Measurements from ENCODE around the gene MLLT3.

The MLLT3 gene

GRCh38 chr9:20407013-20407412, 215.3 kb downstream of the MLLT3 start:
- no peak for DNase-seq

- no peak for DNase-seq
These were observed 216.0 kb downstream of the MLLT3 start for GRCh38 chr9:20406344-20406743.

- DNase-seq: no peak
These were observed 216.7 kb downstream of the MLLT3 start for GRCh38 chr9:20405616-20406015.

DNA sequence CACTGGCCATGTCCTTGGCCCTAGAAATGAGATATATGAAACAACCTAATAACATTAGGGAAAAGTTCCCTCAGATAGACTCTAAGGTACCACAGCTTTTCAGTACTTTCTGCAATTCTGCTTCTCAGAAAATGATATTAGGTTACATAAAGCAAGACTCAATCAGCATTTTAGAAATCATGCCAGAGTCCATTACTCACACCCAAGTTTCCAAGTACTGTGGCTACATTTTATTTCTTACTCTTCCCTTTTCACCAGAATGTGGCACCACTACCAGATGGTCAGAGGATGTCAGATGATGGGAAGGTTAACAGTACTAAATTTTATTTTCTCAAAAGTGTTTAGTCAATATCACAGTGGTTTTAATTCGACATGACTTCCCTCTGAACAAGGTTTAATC, 217.2 kb downstream of the MLLT3 start:
- no peak for DNase-seq

DNA sequence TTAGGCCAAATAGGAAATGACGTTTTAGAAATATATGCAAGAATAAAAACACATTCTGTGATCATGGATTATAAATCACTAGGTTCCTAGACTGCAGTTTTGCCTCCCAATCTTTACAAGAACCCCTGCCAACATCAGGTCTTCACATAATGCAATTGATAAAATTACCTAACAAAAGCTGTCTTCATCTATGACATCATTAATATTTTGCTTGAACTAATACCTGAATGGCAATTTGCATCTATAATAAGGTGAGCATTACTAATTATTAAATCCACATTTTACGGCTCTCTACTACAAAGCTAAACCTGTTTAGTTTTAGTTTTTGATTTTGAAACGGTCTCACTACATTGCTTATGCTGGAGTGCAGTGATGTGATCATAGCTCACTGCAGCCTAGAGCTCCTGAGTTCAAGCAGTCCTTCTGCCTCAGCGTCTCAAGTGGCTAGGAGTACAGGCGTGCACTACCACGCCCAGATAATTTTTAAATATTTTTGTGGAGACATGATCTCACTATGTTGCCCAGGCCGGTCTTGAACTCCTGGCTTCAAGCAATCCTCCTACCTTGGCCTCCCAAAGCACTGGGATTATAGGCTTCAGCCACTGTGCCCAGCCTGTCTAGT, 218.0 kb downstream of the MLLT3 start:
- DNase-seq: no peak

- no peak for DNase-seq
These were observed 219.0 kb downstream of the MLLT3 start for GRCh38 chr9:20403346-20403745.

GRCh38 chr9:20402273-20402875, 219.9 kb downstream of the MLLT3 start:
- DNase-seq: no peak

- no peak for DNase-seq
These were observed 223.6 kb downstream of the MLLT3 start for GRCh38 chr9:20398536-20399338.

- DNase-seq: no peak
These were observed 225.0 kb downstream of the MLLT3 start for GRCh38 chr9:20397348-20397747.

DNA sequence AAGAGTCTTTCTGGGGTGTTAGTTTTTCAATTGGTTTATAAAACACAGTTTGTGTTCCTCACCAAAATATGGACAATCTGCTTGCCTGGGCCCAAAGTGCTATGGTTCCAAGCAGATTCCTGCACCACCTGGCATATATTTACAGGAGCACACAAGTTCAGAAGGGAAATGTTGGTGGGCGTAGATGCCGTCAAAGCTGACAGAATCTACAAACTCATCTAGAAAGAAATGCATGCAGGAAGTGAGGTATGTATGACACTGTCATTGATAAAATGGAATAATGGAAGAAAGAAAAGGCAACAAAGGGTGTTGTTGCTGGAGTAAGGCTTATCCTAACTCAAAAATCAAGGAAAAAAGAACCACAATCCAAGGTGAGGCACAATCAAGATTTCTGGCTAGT, 225.8 kb downstream of the MLLT3 start:
- DNase-seq: no peak

DNA sequence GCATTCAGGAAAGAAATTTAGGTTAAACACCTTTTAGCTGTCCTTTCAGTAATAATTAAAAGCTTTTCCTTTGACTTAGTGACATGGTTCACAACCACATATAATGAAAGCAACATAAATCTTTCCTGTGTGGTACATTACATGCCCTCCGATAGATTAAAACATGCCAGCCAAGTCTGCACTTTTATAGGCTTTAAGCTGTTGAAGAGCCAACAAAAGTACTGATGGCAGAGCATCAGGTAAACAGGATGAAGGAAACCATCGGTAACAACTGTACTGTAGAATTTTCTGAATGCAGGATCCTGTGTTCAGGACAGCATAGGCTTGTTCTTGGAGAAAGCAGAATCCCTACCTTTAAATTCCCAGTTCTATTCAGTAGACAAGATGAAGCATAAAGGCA, 226.6 kb downstream of the MLLT3 start:
- DNase-seq: no peak

DNA sequence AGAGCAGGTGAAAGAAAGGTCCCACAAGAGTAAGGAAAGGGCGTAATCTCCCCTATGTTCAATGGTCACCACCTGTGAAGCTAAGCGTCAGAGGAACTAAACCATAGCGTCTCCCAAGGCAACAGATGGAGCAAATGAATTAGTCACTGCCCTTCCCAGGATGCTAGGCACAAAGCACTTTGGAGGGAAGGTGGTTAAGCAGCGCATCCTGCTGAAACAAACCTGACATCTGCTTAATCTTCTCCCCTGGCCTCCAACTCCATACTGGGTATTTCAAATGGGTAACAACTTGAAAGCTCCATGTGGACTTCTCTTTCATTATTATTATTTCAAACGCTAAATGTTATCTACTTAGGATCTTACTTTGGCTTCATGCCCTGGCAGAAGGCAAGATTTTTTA, 227.3 kb downstream of the MLLT3 start:
- no peak for DNase-seq

DNA sequence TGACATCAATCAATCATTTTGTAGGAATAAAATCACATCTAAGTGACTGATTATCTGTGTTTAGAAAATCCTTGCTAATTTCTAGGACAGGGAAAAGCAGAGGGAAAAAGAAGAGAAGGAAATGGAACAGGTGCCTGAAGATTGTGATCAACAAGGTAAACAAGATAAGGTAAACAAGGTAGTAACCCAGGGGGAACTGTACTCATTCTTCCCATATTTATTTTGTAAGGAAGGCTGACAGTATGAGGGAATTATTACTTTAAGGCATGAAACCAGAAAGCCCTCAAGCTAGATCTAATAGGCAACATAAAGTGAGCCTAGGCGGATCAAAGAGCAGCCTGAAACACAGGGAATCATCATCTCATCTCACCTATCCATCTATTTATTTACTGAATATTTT, 231.1 kb downstream of the MLLT3 start:
- DNase-seq: no peak

- no peak for DNase-seq
These were observed 231.9 kb downstream of the MLLT3 start for GRCh38 chr9:20390400-20390799.

DNA sequence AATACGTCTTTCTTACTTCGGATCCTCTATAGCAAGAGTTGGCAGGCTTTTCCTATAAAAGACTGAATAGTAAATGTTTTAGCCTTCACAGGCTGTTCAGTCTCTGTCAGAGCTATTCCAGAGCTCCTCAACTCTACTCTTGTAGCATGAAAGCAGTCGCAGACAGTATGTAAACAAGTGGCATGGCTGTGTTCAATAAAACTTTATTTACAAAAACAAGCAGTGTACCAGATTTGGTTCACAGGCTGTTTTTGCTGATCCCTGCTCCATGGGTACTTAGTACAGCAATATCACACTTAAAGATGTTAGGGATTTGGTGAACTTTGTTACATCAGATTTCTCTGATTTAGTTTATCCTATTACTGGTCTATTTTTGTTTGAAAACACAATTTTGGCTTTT, 235.2 kb downstream of the MLLT3 start:
- DNase-seq: no peak

DNA sequence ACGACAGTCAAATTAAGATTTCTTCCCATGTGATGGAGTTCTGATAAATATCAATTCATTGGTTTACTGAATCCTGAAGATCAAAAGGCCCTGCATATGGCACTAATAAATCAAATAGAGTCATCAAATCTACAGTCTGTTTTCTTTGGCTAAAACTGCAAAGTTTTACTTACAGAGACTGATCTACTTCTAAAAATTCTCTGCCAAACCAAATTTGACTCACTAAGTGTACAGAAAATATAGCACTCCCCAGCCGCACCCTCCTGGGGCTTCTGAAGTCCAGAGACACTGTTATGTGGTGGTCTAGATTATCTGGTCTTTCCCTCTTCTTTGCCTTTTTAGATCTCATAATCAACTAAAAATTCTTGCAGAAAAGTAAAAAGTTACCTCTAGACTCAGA, 237.7 kb downstream of the MLLT3 start:
- no peak for DNase-seq

DNA sequence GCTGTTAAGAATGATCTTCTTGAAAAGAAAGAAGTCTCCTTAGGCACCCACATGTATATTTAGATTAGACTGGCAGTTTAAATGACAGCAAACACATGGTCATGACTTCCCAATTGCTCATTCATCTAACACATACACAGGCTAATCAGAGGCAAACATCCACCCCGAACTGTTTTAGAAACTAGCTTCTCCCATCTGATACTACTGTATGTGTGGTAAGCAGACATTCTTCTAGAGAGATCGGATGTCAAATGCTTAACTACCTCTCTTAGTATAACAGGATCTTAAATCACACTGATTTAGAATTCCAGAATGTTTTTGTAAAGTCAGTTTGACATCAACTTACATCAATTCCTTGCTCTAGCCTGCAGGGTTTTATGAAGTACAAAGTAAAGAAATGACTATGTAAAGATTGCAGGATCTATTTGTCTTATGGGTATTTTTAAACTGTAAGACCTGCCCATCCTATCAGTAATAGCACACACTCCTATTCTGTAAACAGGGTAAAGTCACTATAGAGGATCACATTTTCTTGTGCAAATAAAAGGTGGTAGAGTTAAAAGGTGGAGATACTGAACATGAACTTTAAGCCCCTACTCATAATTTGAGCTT, 239.7 kb downstream of the MLLT3 start:
- DNase-seq: peak; percentile 48

DNA sequence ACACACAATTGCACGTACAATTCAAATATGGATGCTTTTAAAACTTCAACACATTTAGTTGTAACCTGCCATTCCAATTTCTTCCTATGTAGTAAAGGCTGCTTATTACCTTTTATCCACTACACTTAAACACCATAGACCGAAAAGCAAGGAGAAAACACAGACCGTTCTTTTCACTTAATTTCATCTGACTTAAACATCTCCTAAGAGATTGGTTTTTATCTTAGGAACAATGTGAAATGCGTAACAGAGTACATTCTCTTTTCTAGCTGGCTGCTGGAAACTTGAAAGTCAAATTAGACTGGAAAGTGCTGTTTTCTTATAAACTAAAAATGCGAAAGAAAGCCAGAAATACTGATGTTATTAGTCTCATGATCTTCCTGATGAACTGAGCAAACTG, 241.8 kb downstream of the MLLT3 start:
- DNase-seq: no peak

- DNase-seq: no peak
These were observed 242.5 kb downstream of the MLLT3 start for GRCh38 chr9:20379804-20380225.

DNA sequence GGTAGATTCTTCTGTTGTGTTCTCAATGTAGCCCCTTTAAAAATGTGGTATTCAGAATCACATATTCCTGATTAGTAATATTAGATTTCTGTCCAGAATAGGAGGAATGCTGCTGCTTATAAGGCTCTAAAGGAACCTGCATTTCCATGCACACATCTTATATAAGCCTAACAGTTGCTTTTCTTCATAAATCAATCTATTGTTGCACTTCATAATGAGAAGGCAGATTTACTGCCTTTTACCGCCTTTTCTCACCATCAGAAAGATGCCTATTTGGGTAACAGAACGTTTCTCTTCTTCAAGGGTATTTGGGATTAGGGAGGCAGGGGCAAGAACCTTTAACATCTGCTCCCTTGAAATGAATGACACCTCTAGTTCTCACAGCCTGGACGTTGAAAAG, 243.4 kb downstream of the MLLT3 start:
- DNase-seq: no peak

DNA sequence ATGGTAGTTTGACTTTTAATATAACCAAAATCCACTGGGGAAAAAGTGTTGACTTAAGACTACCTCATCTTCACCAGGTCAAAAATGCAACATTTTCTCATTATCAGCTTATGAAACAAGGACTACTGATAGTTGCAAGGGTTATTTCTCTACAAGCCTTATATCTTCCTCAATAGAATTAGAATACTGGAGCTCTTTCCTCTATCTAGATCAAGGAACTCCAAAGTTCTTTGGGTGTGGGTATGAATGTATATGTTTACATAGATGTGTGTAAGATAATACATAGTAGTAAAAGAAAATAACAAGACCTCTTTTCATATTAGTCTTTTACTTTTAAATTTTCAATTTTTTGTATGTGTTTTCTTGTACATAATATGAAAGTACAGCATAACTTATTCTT, 244.5 kb downstream of the MLLT3 start:
- no peak for DNase-seq

DNA sequence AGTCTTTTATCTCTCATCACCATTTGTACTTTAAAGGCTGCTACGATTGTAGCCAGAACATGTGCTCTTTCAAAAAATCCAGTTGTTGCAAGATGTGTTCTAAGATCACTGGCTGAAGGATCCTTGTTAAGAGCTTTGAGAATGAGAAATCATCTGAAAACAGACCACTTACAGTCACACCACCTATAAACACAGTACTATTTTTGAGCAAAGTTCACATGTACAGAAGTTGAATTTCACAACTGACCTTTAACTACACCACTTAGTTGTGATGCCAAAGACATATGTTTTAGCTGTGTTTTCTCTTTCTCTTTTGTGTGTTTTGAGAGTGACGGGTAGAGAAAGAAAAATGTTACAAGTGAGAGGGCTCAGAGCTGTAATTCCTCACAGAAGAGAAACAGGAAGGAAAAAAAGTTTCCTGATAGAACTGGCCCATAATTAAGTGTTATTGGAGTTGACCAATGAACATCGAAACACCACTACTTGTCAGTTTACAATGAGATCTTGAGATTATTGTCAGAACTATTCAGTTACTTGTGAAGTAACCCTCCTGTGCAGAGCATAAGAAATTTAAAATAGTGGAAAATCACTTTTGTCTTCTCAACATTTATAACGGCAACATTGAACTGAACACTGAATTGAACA, 245.4 kb downstream of the MLLT3 start:
- DNase-seq: no peak

DNA sequence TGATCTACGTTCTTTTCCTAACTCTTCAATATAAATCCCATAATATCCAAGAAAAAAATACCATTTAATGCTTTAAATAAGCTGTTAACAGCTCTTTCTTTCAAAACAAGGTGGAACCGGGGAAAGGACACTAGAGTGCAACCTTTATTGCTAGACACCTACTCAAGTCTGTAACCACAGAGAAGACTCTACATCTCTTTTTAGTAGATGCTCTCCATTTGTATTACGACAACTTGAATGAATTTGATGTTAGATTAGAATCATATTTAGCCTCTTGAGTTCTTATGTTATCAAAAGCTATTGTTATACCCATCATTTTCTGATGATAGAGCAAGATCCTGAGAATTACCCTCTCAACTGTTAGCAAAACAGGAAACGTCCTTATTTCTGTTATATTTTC, 246.3 kb downstream of the MLLT3 start:
- no peak for DNase-seq
